ENCODE measurements around the gene CDKN1C. TPM values are rescaled to one million over a fixed set of nuclear protein-coding genes. Genes with fewer than 3 reads are reported as not detected.

The CDKN1C gene
- polyA plus RNA-seq, 1 of the 3 experiments (the other 2 are of a cell fraction) = 1.6 TPM

GRCh38 chr11:2929950-2930703, 44.6 kb upstream of the CDKN1C start:
- Histone ChIP-seq H4K20me1 (ENCODE audit: insufficient read depth) (no peaks in the 10 kb centered on the region), H3K27me3 (ENCODE audit: insufficient read depth) (no peaks in the 10 kb centered on the region), H2AFZ (ENCODE audit: low read depth) (peak overlapping the region; percentile 77), H3K4me3 (ENCODE audit: low read depth in 2 of 2, low read length in 1 of 2) (peak overlapping the region; percentile 46 to 66), H3K4me1 (ENCODE audit: control insufficient read depth in 1 of 2, insufficient read depth in 2 of 2, low read depth in 1 of 2, low read length in 1 of 2) (peaks cover 0 to 14% of the 10 kb centered on the region in 2 experiments; a peak in 2 of 4 replicates), H3K9me2 (no peaks in the 10 kb centered on the region), H3K9ac (peak overlapping the region; percentile 47), H3K4me2 (peak overlapping the region; percentile 89), H3F3A (replicated peaks; ENCODE audit: insufficient read depth) (no peaks in the 10 kb centered on the region), H3K79me2 (ENCODE audit: insufficient read depth) (0 out of 2 replicates have a peak, but pooled peaks cover 2% of the 10 kb centered on the region), H3K36me3 (replicated peaks in 1 of 2; ENCODE audit: control insufficient read depth in 1 of 2, insufficient read depth in 2 of 2, low read length in 1 of 2) (no peaks in the 10 kb centered on the region), H3K27ac (ENCODE audit: low read depth in 2 of 2, low read length in 1 of 2) (peak overlapping the region in 1 of 2 experiments; percentile 60; a peak in 1 of 4 replicates), H3K9me3 (no peaks in the 10 kb centered on the region)
- WGBS (ENCODE audit: low lambda C conversion rate) = 11% methylated on average over 40 of the region's 47 CpGs
- ChIA-PET POLR2A (no interaction called here), CTCF (interaction anchor here (0.5 to 3.4 kb wide), 25 partner anchors 10 to 509 kb away, joined by 3 to 27 read pairs (median 4); a partner anchor contains a TSS)
- peak; percentile 76 for DNase-seq
- TF ChIP-seq RCOR1 (IDR thresholded peaks at IDR 0.05; ENCODE audit: low read length) (no peak), YY1 (IDR thresholded peaks at IDR 0.05; ENCODE audit: low read depth) (no peak), FOSL2 (IDR thresholded peaks at IDR 0.05; ENCODE audit: borderline replicate concordance, low read depth) (peak; percentile 16; the same call in 1 of the 2 replicates), ELF1 (IDR thresholded peaks at IDR 0.05) (peak; percentile 22; the same call in 1 of the 2 replicates), CTCF (IDR thresholded peaks at IDR 0.05) (peak; percentile 56; the same call in 1 of the 2 replicates), GATA2 (CRISPR knock-in tag; IDR thresholded peaks at IDR 0.05) (no peak)

- H3K9ac ChIP-seq = peak overlapping the region; percentile 47; the same call in 1 of the 2 replicates
- ChIA-PET POLR2A (no interaction called here), CTCF (interaction anchor here (0.5 to 3.4 kb wide), 20 partner anchors 9 to 509 kb away, joined by 3 to 27 read pairs (median 5); a partner anchor contains a TSS)
- peak overlapping the region; percentile 89 for H3K4me2 ChIP-seq
- H3K27ac ChIP-seq (ENCODE audit: low read depth in 2 of 2, low read length in 1 of 2) = peak overlapping the region in 1 of 2 experiments; percentile 60; a peak in 1 of 4 replicates
- H3K27me3 ChIP-seq (ENCODE audit: insufficient read depth) = no peaks in the 10 kb centered on the region
- 2% methylated on average over 17 of the region's 48 CpGs for WGBS (ENCODE audit: low lambda C conversion rate)
- H3K9me2 ChIP-seq = no peaks in the 10 kb centered on the region
- TF ChIP-seq CTCF (IDR thresholded peaks at IDR 0.05) (no peak), NRF1 (IDR thresholded peaks at IDR 0.05; ENCODE audit: low read depth, low read length) (no peak), TEAD4 (IDR thresholded peaks at IDR 0.05; ENCODE audit: borderline replicate concordance, insufficient read depth) (peak; percentile 41; the same call in 1 of the 2 replicates), JUND (IDR thresholded peaks at IDR 0.05) (peak; percentile 52; the same call in 1 of the 2 replicates), FOSL2 (IDR thresholded peaks at IDR 0.05; ENCODE audit: borderline replicate concordance, low read depth) (peak; percentile 67; the same call in 1 of the 2 replicates), MAX (IDR thresholded peaks at IDR 0.05; ENCODE audit: low read depth) (no peak)
- peak; percentile 69 for DNase-seq
- H4K20me1 ChIP-seq (ENCODE audit: insufficient read depth) = no peaks in the 10 kb centered on the region
- H3F3A ChIP-seq (replicated peaks; ENCODE audit: insufficient read depth) = no peaks in the 10 kb centered on the region
- peaks cover 0 to 14% of the 10 kb centered on the region in 2 experiments; a peak in 2 of 4 replicates for H3K4me1 ChIP-seq (ENCODE audit: control insufficient read depth in 1 of 2, insufficient read depth in 2 of 2, low read depth in 1 of 2, low read length in 1 of 2)
- peak overlapping the region; percentile 77 for H2AFZ ChIP-seq (ENCODE audit: low read depth)
- H3K79me2 ChIP-seq (ENCODE audit: insufficient read depth) = 0 out of 2 replicates have a peak, but pooled peaks cover 2% of the 10 kb centered on the region
- H3K36me3 ChIP-seq (replicated peaks in 1 of 2; ENCODE audit: control insufficient read depth in 1 of 2, insufficient read depth in 2 of 2, low read length in 1 of 2) = no peaks in the 10 kb centered on the region
- no peaks in the 10 kb centered on the region for H3K9me3 ChIP-seq
- peak overlapping the region; percentile 46 to 66 for H3K4me3 ChIP-seq (ENCODE audit: low read depth in 2 of 2, low read length in 1 of 2)
These were observed 44.0 kb upstream of the CDKN1C start for GRCh38 chr11:2929531-2929949.

All from SK-N-SH (cell line).